Activated CD8-positive, alpha-beta memory T cell treated with anti-CD3 and anti-CD28 coated beads for 48 hours (primary cell): ENCODE data around the gene VARS1.
A peak's percentile ranks its signal among the peaks of the same experiment; 100 is the strongest.
"Not testable (repeated sequence)": the region's sequence is repeated elsewhere in the genome, so short reads cannot be mapped to it uniquely, and the experiment has no call there.

Experiments
- DNase-seq, 3 experiments: peaks; one replicate each; pipeline ENCODE4 v3.0.0-alpha.2; 2020; ENCODE audit warnings: low read depth in 2 of 3, low spot score in 2 of 3

Gene VARS1

DNA sequence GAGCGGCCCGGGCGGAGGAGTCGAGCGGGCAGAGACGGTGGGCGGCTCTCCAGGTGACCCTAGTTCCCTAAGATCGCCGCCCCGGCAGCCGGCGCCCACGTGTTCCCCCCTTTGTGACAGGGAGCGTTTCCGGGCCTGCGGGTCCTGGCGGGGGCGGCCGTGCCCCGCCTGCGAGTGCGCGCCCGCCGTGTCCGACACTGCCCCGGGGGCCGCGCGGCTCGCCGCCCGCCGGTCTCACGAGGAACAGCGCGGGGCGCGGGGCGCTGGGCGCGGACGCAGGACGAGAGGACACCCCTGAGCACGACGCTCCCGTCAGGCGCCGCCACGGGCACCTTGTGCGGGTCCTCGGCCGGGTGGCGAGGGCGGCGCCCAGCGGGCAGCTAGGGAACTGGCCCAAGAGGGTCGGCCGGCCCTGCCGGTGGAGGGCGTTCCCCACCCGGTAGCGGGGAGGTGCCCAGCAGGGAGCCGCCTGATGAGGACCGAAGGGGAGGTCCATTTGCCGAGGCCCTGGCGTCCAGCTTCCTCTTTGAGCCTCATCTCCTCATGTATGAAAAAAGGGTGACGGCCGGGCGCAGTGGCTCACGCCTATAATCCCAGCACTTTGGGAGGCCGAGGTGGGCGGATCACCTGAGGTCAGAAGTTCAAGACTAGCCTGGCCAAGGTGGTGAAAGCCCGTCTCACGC is at the start of gene VARS1:
Gene VARS1, minus strand, starts transcription at position 137 of the 683 bp plus-strand sequence. CDS start 535 bp downstream, outside the sequence.
- peak; percentile 68 to 74 (median 71) for DNase-seq

- DNase-seq: no peak
These were observed 49.0 kb upstream of the VARS1 start for GRCh38 chr6:31844507-31844906.

DNA sequence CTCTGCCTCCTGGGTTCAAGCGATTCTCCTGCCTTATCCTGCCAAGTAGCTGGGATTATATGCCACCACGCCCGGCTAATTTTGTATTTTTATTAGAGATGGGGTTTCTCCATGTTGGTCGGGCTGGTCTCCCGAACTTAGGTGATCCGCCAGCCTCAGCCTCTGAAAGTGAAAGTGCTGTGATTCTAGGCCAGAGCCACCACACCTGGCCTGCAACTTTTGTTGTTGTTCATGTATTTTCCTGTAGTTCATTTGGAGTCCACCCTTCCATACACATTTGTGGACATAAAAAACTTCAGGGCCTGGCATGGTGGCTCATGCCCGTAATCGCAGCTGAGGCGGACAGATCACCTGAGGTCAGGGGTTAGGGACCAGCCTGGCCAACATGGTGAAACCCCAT is 46.5 kb upstream of the VARS1 start:
- no peak for DNase-seq

DNA sequence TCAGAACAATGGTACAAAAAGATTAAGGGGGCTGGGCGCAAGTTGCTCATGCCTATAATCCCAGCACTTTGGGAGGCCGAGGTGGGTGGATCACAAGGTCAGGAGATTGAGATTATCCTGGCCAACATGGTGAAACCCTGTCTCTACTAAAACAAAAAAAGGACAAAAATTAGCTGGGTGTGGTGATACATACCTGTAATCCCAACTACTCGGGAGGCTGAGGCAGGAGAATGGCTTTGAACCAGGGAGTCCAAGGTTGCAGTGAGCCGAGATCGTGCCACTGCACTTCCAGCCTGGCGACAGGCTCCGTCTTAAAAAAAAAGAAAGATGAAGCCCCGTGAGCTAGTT is 44.2 kb upstream of the VARS1 start:
- DNase-seq: not testable (repeated sequence)

GRCh38 chr6:31838968-31839367 is 43.4 kb upstream of the VARS1 start:
- no peak for DNase-seq

- not testable (repeated sequence) for DNase-seq
These were observed 42.6 kb upstream of the VARS1 start for GRCh38 chr6:31838114-31838553.

DNA sequence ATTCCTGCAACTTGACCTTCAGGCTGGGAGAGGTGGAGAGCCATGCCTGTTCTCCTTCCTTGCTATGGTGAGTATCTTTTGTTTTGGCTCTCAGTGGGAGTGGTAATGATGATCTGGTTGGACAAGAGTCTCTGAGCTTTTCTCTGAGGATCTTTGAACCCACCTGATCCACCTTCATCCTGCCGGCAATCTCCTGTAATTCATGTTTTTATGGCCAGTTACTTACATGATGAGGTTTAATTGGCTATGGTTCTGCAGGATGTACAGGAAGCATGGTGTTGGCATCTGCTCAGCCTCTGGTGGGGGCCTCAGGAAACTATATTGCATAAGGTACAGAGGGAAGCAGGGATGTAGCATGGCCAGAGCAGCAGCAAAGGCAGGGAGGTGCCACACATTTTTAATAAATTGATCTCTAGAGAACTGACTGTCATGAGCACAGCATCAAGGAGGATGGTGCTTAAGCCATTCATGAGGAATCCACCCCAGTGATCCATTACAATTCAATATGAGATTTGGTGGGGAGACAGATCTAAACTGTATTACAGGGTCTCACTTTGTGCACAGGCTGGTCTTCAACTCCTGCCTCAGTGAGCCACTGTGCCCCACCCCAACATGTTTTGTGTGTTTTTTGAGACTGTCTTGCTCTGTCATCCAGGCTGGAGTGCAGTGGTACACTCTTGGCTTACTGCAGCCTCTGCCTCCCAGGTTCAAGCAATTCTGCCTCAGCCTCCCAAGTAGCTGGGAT is 42.0 kb upstream of the VARS1 start:
- DNase-seq: no peak

DNA sequence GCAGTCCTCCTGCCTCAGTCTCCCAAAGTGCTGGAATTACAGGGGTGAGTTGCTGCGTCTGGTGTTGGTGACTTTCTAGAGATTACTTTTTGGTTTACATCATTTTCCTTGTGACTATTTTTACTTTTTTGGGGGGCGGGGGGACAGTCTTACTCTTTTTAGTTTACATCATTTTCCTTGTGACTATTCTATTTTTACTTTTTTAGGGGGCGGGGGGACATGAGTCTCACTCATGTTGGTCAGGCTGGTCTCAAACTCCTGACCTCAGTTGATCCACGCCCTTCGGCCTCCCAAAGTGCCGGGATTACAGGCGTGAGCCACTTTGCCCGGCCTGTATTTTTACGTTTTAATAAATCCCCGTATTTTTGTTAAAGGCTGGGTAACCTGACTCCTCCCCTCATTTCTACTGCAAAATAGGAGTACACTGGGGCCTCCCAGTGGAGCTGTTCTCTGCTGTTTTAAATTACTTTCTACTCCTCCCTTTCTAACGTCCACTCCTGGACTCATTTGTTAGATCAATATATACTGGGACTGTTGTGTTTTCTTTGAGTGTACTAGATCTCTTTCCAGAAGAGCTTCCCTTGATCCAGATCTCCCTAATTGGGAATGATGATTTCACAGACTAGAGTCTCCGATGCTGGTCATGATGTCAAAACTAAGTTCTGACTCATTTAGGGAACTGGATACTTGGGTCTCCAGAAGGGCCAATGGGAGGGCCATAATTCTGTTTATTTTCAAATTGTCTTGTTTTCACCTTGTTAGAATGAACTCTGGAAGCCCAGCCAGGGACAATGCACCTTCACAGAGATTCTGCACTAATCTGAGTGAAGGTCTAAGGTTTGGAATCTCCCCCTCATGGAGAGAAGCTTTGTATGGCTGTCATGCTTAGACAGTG is 41.2 kb upstream of the VARS1 start:
- no peak for DNase-seq

DNA sequence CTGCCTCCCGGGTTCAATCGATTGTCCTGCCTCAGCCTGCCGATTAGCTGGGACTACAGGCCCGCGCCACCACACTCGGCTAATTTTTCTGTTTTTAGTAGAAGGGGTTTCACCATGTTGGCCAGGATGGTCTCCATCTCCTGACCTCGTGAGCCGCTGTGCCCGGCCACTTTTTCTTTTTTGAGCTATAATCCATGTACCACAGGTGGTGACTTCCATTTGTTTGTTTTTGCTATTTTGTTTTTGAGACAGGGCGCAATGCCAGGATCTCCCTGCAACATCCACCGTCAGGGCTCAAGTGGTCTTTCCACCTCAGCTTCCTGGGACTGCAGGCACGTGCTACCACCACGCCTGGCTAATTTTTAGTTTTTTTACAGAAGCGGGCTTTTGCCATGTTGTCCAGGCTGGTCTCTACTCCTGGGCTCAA is 40.5 kb upstream of the VARS1 start:
- DNase-seq: no peak

- peak; percentile 64 to 85 (median 80) for DNase-seq
These were observed 39.1 kb upstream of the VARS1 start for GRCh38 chr6:31834367-31835250.

DNA sequence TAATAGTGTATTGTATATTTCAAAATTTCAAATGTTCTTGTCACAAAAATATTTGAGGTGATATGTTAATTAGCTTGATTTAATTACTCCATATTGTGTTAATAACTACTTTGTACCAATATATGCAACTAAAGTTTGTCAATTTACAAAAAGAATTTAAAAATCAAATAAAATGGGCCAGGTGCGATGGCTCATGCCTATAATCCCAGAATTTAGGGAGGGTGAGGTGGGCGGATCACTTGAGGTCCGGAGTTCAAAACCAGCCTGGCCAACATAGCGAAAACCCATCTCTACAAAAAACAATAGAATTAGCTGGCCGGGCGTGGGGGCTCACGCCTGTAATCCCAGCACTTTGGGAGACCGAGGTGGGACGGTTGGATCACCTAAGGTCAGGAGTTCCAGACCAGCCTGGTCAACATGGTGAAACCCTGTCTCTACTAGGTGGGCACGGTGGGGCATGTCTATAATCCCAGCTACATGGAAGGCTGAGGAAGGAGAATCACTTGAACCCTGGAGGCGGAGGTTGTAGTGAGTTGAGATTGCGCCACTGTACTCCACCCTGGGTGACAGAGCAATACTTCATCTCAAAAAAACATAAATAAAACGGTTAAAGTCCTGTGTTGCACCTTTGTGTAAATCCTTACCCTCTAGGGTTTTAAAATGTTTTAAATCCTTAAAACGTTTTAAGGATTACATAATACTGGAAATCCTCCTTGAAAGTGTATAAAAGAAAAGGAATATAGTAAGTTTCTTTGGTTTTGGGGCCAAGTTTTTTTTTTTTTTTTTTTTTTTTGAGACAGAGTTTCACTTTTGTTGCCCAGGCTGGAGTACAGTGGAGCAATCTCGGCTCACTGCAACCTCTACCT is 36.0 kb upstream of the VARS1 start:
- no peak for DNase-seq

DNA sequence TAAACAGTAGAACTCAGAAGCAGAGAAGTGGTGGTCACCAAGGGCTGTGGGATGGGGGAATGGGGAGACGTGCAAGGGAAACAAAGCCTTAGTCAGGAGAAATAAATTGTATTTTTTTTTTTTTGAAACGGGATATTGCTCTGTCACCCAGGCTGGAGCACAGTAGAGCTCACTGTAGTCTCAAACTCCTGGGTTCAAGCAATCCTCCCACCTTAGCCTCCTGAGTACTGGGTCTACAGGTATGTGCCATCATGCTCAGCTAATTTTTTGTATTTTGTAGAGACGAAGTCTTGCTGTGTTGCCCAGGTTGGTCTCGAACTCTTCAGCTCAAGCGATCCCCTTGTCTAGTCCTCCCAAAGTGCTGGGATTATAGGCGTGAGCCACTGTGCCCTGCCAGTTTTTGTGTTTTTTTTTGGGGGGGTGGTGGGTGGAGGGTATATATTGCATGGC is 35.4 kb upstream of the VARS1 start:
- DNase-seq: no peak

GRCh38 chr6:31829633-31830283 is 34.2 kb upstream of the VARS1 start:
- DNase-seq: no peak

- DNase-seq: peak in 2 of 3 experiments; percentile 81 to 88
These were observed 31.9 kb upstream of the VARS1 start, which contains the start of gene HSPA1B for GRCh38 chr6:31827286-31828079. TSS of gene HSPA1B (plus strand) at chr6:31827738. CDS start at chr6:31827951, 213 bp downstream.

- DNase-seq: no peak
These were observed 31.3 kb upstream of the VARS1 start for GRCh38 chr6:31826793-31827285.

- no peak for DNase-seq
These were observed 30.0 kb upstream of the VARS1 start for GRCh38 chr6:31825553-31825952.

DNA sequence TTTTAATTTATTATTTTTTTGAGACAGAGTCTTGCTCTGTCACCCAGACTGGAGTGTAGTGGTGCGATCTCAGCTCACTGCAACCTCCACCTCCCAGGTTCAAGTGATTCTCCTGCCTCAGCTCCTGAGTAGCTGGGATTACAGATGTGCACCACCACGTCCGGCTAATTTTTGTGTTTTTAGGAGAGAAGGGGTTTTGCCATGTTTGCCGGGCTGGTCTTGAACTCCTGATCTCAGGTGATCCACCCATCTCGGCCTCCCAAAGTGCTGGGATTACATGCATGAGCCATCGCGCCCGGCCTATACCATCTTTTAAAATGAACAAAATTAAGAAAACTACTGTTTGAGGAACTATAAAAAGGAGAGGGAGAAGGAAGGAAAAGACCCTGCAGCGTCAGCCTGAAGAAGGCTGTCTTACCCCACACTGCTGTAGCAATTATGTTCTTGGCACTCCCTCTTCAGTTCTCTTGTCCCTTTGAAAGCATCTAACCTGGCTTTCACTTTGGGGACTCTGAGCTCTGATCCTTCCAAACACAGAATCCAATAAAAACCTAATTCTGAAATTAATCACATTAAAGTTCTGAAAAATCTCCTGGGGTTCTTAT is 28.1 kb upstream of the VARS1 start:
- DNase-seq: not testable (repeated sequence)
